HUES6 (cell line): Measurements from ENCODE around the gene WDR82.

Experiments used
- H3K27ac ChIP-seq: 2 replicates; pipeline ENCODE4 v1.7.0; 2013; ENCODE audit warnings: low read depth, mild to moderate bottlenecking, low read length, inconsistent platforms
- H3K27me3 ChIP-seq: 2 replicates; pipeline ENCODE4 v1.6.1; 2013; ENCODE audit warnings: low read length; ENCODE audit not compliant: control insufficient read depth, insufficient read depth
- H3K36me3 ChIP-seq: 2 replicates; pipeline ENCODE4 v1.6.1; 2013; ENCODE audit warnings: low read length; ENCODE audit not compliant: control insufficient read depth, insufficient read depth
- H3K4me1 ChIP-seq: 2 replicates; pipeline ENCODE4 v1.6.1; 2013; ENCODE audit warnings: low read length; ENCODE audit not compliant: control insufficient read depth, insufficient read depth
- H3K4me3 ChIP-seq: 2 replicates; pipeline ENCODE4 v1.5.1; 2013; ENCODE audit warnings: low read depth, low read length
- H3K9ac ChIP-seq: one replicate; pipeline ENCODE4 v1.6.1; 2013; ENCODE audit warnings: mild to moderate bottlenecking, low read length
- H3K9me3 ChIP-seq: 2 replicates; pipeline ENCODE4 v1.6.1; 2013; ENCODE audit warnings: low read depth, low read length; ENCODE audit not compliant: control insufficient read depth, insufficient read depth

Gene WDR82

GRCh38 chr3:52278510-52279069 is at the start of gene WDR82:
TSS of gene WDR82 (minus strand) at chr3:52278649. CDS start at chr3:52278361, 288 bp downstream.
- H3K27ac ChIP-seq, result peak within 1 kb of the TSS; percentile 86
- H3K9me3 ChIP-seq, result no peaks in the 10 kb centered on the region
- H3K4me3 ChIP-seq, result peak within 1 kb of the TSS; percentile 99
- peak within 1 kb of the TSS; percentile 99 for H3K9ac ChIP-seq
- H3K36me3 ChIP-seq, result peaks cover 11% of the 10 kb centered on the region
- peaks cover 18% of the 10 kb centered on the region for H3K4me1 ChIP-seq
- H3K27me3 ChIP-seq, result no peaks in the 10 kb centered on the region

GRCh38 chr3:52327486-52328290 is 49.2 kb upstream of the WDR82 start:
- Histone ChIP-seq H3K27ac (no peak overlapping the region), H3K27me3 (no peaks in the 10 kb centered on the region; the same call in 1 of the 2 replicates), H3K36me3 (no peaks in the 10 kb centered on the region), H3K9me3 (no peaks in the 10 kb centered on the region), H3K9ac (no peak overlapping the region), H3K4me1 (no peaks in the 10 kb centered on the region), H3K4me3 (no peak overlapping the region)

- Histone ChIP-seq H3K4me3 (no peak overlapping the region), H3K9ac (no peak overlapping the region)
These were observed 48.5 kb upstream of the WDR82 start for GRCh38 chr3:52326976-52327375.

GRCh38 chr3:52325686-52326085 is 47.2 kb upstream of the WDR82 start:
- no peaks in the 10 kb centered on the region for H3K36me3 ChIP-seq
- H3K27ac ChIP-seq, result no peak overlapping the region
- peaks cover 5% of the 10 kb centered on the region; the same call in 1 of the 2 replicates for H3K27me3 ChIP-seq
- no peaks in the 10 kb centered on the region for H3K4me1 ChIP-seq
- no peak overlapping the region for H3K4me3 ChIP-seq
- no peaks in the 10 kb centered on the region for H3K9me3 ChIP-seq
- H3K9ac ChIP-seq, result no peak overlapping the region

More at GRCh38 chr3:52326976-52327375, 48.5 kb upstream of the WDR82 start:
- Histone ChIP-seq H3K4me1 (no peaks in the 10 kb centered on the region), H3K9me3 (no peaks in the 10 kb centered on the region), H3K36me3 (no peaks in the 10 kb centered on the region), H3K27me3 (peaks cover 3% of the 10 kb centered on the region; the same call in 1 of the 2 replicates), H3K27ac (no peak overlapping the region)

- no peaks in the 10 kb centered on the region for H3K4me1 ChIP-seq
These were observed 46.2 kb upstream of the WDR82 start for GRCh38 chr3:52324676-52325075.

GRCh38 chr3:52323526-52324295 is 45.3 kb upstream of the WDR82 start:
- Histone ChIP-seq H3K9me3 (no peaks in the 10 kb centered on the region), H3K9ac (peak overlapping the region; percentile 2), H3K36me3 (no peaks in the 10 kb centered on the region), H3K4me3 (no peak overlapping the region), H3K4me1 (no peaks in the 10 kb centered on the region), H3K27me3 (peaks cover 16% of the 10 kb centered on the region; the same call in 1 of the 2 replicates), H3K27ac (no peak overlapping the region)

More at GRCh38 chr3:52324676-52325075, 46.2 kb upstream of the WDR82 start:
- Histone ChIP-seq H3K36me3 (no peaks in the 10 kb centered on the region), H3K9ac (no peak overlapping the region), H3K27me3 (peaks cover 9% of the 10 kb centered on the region; the same call in 1 of the 2 replicates), H3K27ac (no peak overlapping the region), H3K4me3 (no peak overlapping the region), H3K9me3 (no peaks in the 10 kb centered on the region)

- H3K9me3 ChIP-seq, result no peaks in the 10 kb centered on the region
- no peaks in the 10 kb centered on the region; the same call in 1 of the 2 replicates for H3K4me1 ChIP-seq
- no peak overlapping the region for H3K9ac ChIP-seq
- H3K27ac ChIP-seq, result no peak overlapping the region
- H3K36me3 ChIP-seq, result no peaks in the 10 kb centered on the region
- peaks cover 24% of the 10 kb centered on the region for H3K27me3 ChIP-seq
- no peak overlapping the region for H3K4me3 ChIP-seq
These were observed 44.0 kb upstream of the WDR82 start for GRCh38 chr3:52322466-52322865.

GRCh38 chr3:52321481-52321880 is 43.0 kb upstream of the WDR82 start:
- H3K27me3 ChIP-seq, result peaks cover 24% of the 10 kb centered on the region
- peaks cover 3% of the 10 kb centered on the region; the same call in 1 of the 2 replicates for H3K4me1 ChIP-seq
- no peaks in the 10 kb centered on the region for H3K36me3 ChIP-seq

GRCh38 chr3:52319921-52320595 is 41.6 kb upstream of the WDR82 start:
- H3K9me3 ChIP-seq, result no peaks in the 10 kb centered on the region
- no peaks in the 10 kb centered on the region for H3K36me3 ChIP-seq
- H3K4me1 ChIP-seq, result peaks cover 3% of the 10 kb centered on the region; the same call in 1 of the 2 replicates
- H3K4me3 ChIP-seq, result no peak overlapping the region
- H3K27ac ChIP-seq, result no peak overlapping the region
- no peak overlapping the region for H3K9ac ChIP-seq
- H3K27me3 ChIP-seq, result peaks cover 24% of the 10 kb centered on the region

More at GRCh38 chr3:52321481-52321880, 43.0 kb upstream of the WDR82 start:
- Histone ChIP-seq H3K4me3 (no peak overlapping the region), H3K9me3 (no peaks in the 10 kb centered on the region), H3K9ac (no peak overlapping the region), H3K27ac (no peak overlapping the region)

- peaks cover 24% of the 10 kb centered on the region for H3K27me3 ChIP-seq
- H3K4me3 ChIP-seq, result peak overlapping the region; percentile 66
- H3K9ac ChIP-seq, result no peak overlapping the region
- peaks cover 9% of the 10 kb centered on the region; the same call in 1 of the 2 replicates for H3K4me1 ChIP-seq
- no peaks in the 10 kb centered on the region for H3K9me3 ChIP-seq
- no peaks in the 10 kb centered on the region for H3K36me3 ChIP-seq
- H3K27ac ChIP-seq, result no peak overlapping the region
These were observed 39.9 kb upstream of the WDR82 start for GRCh38 chr3:52318186-52318816.
